Measurements from ENCODE around the gene ABCG8.

DNA sequence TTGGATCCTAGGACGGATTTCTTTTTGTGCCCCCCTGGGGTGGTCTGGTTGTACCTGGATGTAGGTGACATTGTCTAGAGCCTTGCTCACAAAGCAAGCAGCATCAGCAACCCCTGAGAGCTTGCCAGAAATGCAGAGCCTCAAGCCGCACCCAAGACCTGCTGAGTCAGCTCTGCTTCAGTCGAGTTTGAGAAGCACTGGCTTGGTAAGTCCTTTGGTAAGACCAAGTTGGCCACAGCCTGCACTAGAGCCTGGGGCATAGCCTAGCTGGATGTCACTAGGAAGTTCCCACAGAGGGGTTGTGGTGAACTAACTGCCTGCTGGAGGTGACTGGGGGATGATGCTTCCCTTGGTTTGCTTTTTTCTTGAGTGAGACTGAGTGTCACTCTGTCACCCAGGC lies 6.3 kb upstream of the ABCG8 start:
- TF ChIP-seq, protein P1, sequence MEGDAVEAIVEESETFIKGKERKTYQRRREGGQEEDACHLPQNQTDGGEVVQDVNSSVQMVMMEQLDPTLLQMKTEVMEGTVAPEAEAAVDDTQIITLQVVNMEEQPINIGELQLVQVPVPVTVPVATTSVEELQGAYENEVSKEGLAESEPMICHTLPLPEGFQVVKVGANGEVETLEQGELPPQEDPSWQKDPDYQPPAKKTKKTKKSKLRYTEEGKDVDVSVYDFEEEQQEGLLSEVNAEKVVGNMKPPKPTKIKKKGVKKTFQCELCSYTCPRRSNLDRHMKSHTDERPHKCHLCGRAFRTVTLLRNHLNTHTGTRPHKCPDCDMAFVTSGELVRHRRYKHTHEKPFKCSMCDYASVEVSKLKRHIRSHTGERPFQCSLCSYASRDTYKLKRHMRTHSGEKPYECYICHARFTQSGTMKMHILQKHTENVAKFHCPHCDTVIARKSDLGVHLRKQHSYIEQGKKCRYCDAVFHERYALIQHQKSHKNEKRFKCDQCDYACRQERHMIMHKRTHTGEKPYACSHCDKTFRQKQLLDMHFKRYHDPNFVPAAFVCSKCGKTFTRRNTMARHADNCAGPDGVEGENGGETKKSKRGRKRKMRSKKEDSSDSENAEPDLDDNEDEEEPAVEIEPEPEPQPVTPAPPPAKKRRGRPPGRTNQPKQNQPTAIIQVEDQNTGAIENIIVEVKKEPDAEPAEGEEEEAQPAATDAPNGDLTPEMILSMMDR (IDR thresholded peaks at IDR 0.05) = no peak
- no peak for TF ChIP-seq POLR2A (IDR thresholded peaks at IDR 0.05)
